SJSA1 (cell line): ENCODE measurements around the gene EME2. TPM values are rescaled to one million over a fixed set of nuclear protein-coding genes. Genes with fewer than 3 reads are reported as not detected.

Source experiments
- DNase-seq, 2 experiments: peaks; one replicate each; pipeline ENCODE4 v3.0.0-alpha.2; 2015 to 2020; ENCODE audit warnings: low spot score in 2 of 2, low read depth in 1 of 2
- H3K27ac ChIP-seq: fragments of 250-450 bp; sonication (Bioruptor Pico); 2 replicates; pipeline ENCODE4 v1.5.1; 2020; ENCODE audit warnings: mild to moderate bottlenecking, moderate library complexity
- H3K27me3 ChIP-seq: fragments of 250-450 bp; sonication (Bioruptor Pico); replicated peaks from 2 replicates; pipeline ENCODE4 v1.5.1; 2020; ENCODE audit warnings: mild to moderate bottlenecking, moderate library complexity
- H3K36me3 ChIP-seq: fragments of 250-450 bp; sonication (Bioruptor Pico); 2 replicates; pipeline ENCODE4 v1.5.1; 2020; ENCODE audit warnings: mild to moderate bottlenecking
- H3K4me1 ChIP-seq: fragments of 250-450 bp; sonication (Bioruptor Pico); replicated peaks from 2 replicates; pipeline ENCODE4 v1.6.1; 2021; ENCODE audit warnings: mild to moderate bottlenecking
- H3K4me3 ChIP-seq: fragments of 250-450 bp; sonication (Bioruptor Pico); 2 replicates; pipeline ENCODE4 v1.5.1; 2020; ENCODE audit warnings: mild to moderate bottlenecking
- H3K9me3 ChIP-seq: fragments of 250-450 bp; sonication (Bioruptor Pico); replicated peaks from 2 replicates; pipeline ENCODE4 v1.5.1; 2020; ENCODE audit warnings: mild to moderate bottlenecking
- total RNA-seq: library from RNA; depleted of rRNA; stranded (reverse); fragments of >200 nt; shearing (Covaris generic); gene quantifications from 2 replicates; pipeline ENCODE4 v1.2.3, GENCODE V29; 2014; rRNA removed

The EME2 gene
- total RNA-seq, 1 experiment from 2014 or later, result 7.7 TPM

GRCh38 chr16:1825381-1825863, 52.8 kb downstream of the EME2 start:
- peaks cover 24% of the 10 kb centered on the region for H3K4me1 ChIP-seq
- H3K27ac ChIP-seq, result no peak overlapping the region
- no peaks in the 10 kb centered on the region for H3K9me3 ChIP-seq
- DNase-seq, result no peak
- no peaks in the 10 kb centered on the region for H3K27me3 ChIP-seq
- H3K4me3 ChIP-seq, result peak overlapping the region; percentile 86
- H3K36me3 ChIP-seq, result peaks cover 17% of the 10 kb centered on the region

Other genes starting within 250 kb of the EME2 start
- 0.29 and 0.91 TPM in 2 replicates for gene TMEM204, start 239.1 kb upstream of the EME2 start, total RNA-seq
- 5.4 and 5.9 TPM in 2 replicates for gene IFT140, start 160.7 kb upstream of the EME2 start, total RNA-seq
- gene CRAMP1, start 160.4 kb upstream of the EME2 start, total RNA-seq, result 9.0 and 10.3 TPM in 2 replicates
- gene JPT2, start 94.5 kb upstream of the EME2 start, total RNA-seq, result 180 and 352 TPM in 2 replicates
- gene MAPK8IP3, start 66.6 kb upstream of the EME2 start, total RNA-seq, result 26.5 and 43.2 TPM in 2 replicates
- gene NME3, start 1.3 kb upstream of the EME2 start, total RNA-seq, result 19.9 and 27.1 TPM in 2 replicates
- 132 and 178 TPM in 2 replicates for gene MRPS34, start 324 bp downstream of the EME2 start, total RNA-seq
- 19.9 and 21.1 TPM in 2 replicates for gene SPSB3, start 9.8 kb downstream of the EME2 start, total RNA-seq
- gene NUBP2, start 10.2 kb downstream of the EME2 start, total RNA-seq, result 117 and 127 TPM in 2 replicates
- gene IGFALS, start 20.9 kb downstream of the EME2 start, total RNA-seq, result not detected in 2 replicates
- gene HAGH, start 54.0 kb downstream of the EME2 start, total RNA-seq, result 22.2 and 65.3 TPM in 2 replicates
- gene FAHD1, start 54.4 kb downstream of the EME2 start, total RNA-seq, result 38.8 and 90.3 TPM in 2 replicates
- gene MEIOB, start 99.4 kb downstream of the EME2 start, total RNA-seq, result not detected in 2 replicates
- not detected in 2 replicates for gene HS3ST6, start 145.6 kb downstream of the EME2 start, total RNA-seq
- gene MSRB1, start 170.4 kb downstream of the EME2 start, total RNA-seq, result 13.9 and 21.3 TPM in 2 replicates
- gene RPL3L, start 181.9 kb downstream of the EME2 start, total RNA-seq, result not detected in 2 replicates
- gene NDUFB10, start 186.7 kb downstream of the EME2 start, total RNA-seq, result 273 and 292 TPM in 2 replicates
- 2,199 and 2,611 TPM in 2 replicates for gene RPS2, start 192.0 kb downstream of the EME2 start, total RNA-seq
- gene RNF151, start 194.0 kb downstream of the EME2 start, total RNA-seq, result not detected in 2 replicates
- 68.0 and 156 TPM in 2 replicates for gene TBL3, start 199.2 kb downstream of the EME2 start, total RNA-seq
- 0.16 TPM in 1 of 2 replicates, not detected in the other for gene NOXO1, start 208.7 kb downstream of the EME2 start, total RNA-seq
- gene GFER, start 211.4 kb downstream of the EME2 start, total RNA-seq, result 26.9 and 31.8 TPM in 2 replicates
- gene SYNGR3, start 217.2 kb downstream of the EME2 start, total RNA-seq, result 1.8 and 7.3 TPM in 2 replicates
- 13.5 and 20.4 TPM in 2 replicates for gene ZNF598, start 237.0 kb downstream of the EME2 start, total RNA-seq
- not detected in 2 replicates for gene NPW, start 247.0 kb downstream of the EME2 start, total RNA-seq